AG04450 (cell line): ENCODE measurements around the gene GALNT1. TPM values are rescaled to one million over a fixed set of nuclear protein-coding genes. Genes with fewer than 3 reads are reported as not detected.

ENCODE experiments used
- CTCF ChIA-PET: fragments of 300-600, 350-600 bp; formaldehyde crosslinking; extraction: SDS; loops from one replicate; lab custom pipeline; 2022; ENCODE audit warnings: antibody characterized with exemption, inconsistent platforms; lab: Charles Lee
- POLR2A ChIA-PET: fragments of 350-600 bp; formaldehyde crosslinking; extraction: SDS; loops from one replicate; lab custom pipeline; 2021; ENCODE audit warnings: antibody characterized with exemption, inconsistent platforms; lab: Yijun Ruan, JAX
- DNase-seq: peaks from one replicate; pipeline ENCODE4 v3.0.0-alpha.2; 2011; ENCODE audit warnings: low read depth, low spot score
- H3K27ac ChIP-seq: one replicate; pipeline ENCODE4 v1.5.1; 2012; ENCODE audit warnings: low read depth, low read length, control low read depth
- H3K27me3 ChIP-seq: one replicate; pipeline ENCODE4 v1.6.0; 2012; ENCODE audit warnings: low read length; ENCODE audit not compliant: control insufficient read depth, insufficient read depth
- H3K4me3 ChIP-seq: 2 replicates; pipeline ENCODE4 v1.5.1; 2011; ENCODE audit warnings: mild to moderate bottlenecking, low read depth, low read length, control low read depth
- H3K9me3 ChIP-seq: 2 replicates; pipeline ENCODE4 v1.5.1; 2012; ENCODE audit warnings: low read length; ENCODE audit not compliant: control insufficient read depth, insufficient read depth
- polyA plus RNA-seq: library from polyadenylated mRNA; depleted of rRNA; stranded (reverse); fragments of >200 nt; gene quantifications from 2 replicates; pipeline ENCODE4 v1.2.3, GENCODE V29; 2011
- TF ChIP-seq, protein P1 (sequence below): IDR thresholded peaks from 2 replicates; pipeline ENCODE4 v1.5.1; 2011; ENCODE audit warnings: low read depth, low read length, control low read depth, inconsistent platforms

GALNT1 gene
- polyA plus RNA-seq, 1 experiment, result 69.5 TPM

DNA sequence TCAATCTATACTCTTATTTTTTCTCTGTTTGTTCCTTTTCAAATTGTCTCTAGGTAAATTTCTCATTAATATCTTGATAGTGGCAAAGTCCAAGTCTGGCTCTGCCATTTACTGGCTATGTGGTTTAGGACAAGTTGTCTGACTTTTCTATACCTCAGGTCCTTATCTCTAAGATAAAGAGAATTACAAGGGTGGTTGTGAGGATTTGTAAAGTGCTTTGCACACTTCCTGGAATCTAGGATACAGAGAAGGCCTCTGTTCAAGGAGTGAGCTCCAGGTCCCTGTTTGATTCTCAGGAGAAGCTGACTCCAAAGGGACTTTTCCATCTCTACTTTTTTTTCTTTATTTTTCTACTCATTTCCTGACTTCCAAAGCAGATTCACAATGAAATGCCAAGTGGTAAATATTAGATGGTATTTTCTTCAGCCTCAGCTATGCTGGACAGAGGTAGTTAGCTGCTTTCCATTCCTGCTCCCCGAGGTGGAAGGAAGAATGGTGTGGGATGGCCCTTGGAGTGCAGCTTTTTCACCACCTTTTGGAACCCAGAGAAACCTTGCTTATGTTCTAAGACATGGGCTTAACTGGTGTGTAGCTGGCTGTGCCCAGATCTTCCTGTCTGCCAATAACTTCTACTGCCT is 90.5 kb downstream of the GALNT1 start:
- no peak for DNase-seq
- ChIA-PET POLR2A (no interaction called here), CTCF (no interaction called here)
- H3K27me3 ChIP-seq, result no peaks in the 10 kb centered on the region
- H3K4me3 ChIP-seq, result no peak overlapping the region
- no peak overlapping the region for H3K27ac ChIP-seq
- TF ChIP-seq, protein P1, sequence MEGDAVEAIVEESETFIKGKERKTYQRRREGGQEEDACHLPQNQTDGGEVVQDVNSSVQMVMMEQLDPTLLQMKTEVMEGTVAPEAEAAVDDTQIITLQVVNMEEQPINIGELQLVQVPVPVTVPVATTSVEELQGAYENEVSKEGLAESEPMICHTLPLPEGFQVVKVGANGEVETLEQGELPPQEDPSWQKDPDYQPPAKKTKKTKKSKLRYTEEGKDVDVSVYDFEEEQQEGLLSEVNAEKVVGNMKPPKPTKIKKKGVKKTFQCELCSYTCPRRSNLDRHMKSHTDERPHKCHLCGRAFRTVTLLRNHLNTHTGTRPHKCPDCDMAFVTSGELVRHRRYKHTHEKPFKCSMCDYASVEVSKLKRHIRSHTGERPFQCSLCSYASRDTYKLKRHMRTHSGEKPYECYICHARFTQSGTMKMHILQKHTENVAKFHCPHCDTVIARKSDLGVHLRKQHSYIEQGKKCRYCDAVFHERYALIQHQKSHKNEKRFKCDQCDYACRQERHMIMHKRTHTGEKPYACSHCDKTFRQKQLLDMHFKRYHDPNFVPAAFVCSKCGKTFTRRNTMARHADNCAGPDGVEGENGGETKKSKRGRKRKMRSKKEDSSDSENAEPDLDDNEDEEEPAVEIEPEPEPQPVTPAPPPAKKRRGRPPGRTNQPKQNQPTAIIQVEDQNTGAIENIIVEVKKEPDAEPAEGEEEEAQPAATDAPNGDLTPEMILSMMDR, result no peak
- H3K9me3 ChIP-seq, result no peaks in the 10 kb centered on the region

DNA sequence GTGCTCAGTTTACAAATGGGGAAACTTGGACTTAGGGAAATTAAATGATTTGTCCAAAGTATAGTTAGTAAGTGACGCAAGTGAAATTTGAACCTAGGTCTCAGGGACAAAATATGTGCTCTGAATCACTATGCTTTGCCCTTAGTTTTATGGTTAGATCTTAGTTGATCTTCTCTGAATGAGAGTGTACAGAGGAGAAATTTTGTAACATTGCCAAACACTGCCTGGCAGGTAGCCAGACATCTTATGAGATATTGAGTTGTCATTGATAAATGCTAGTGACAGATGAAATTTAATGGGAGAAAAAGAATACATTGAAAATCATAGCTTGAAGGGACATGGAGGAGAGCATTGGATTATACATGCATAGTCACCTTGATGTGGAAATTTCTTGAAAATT is 91.4 kb downstream of the GALNT1 start:
- no peaks in the 10 kb centered on the region for H3K27me3 ChIP-seq
- no peak overlapping the region for H3K27ac ChIP-seq
- CTCF ChIA-PET, result no interaction called here
- peak; percentile 3 for DNase-seq
- H3K4me3 ChIP-seq, result no peak overlapping the region
- TF ChIP-seq, protein P1, result no peak
- POLR2A ChIA-PET, result no interaction called here
- H3K9me3 ChIP-seq, result no peaks in the 10 kb centered on the region

DNA sequence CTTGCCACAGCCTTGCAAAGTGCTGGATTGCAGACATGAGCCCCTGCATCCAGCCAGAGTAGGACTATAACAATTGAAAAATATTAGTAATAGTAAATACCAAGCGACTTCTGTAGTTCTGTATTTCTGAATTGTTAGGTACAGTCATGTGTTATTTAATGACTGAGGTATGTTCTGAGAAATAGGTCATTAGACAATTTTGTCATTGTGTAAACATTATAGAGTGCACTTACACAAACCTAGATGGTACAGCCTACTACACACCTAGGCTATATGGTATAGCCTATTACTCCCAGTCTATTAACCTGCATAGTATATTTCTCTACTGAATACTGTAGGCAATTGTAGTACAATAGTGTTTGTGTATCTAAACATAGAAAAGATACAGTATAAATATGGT is 92.1 kb downstream of the GALNT1 start:
- Histone ChIP-seq H3K27ac (no peak overlapping the region), H3K9me3 (no peaks in the 10 kb centered on the region), H3K4me3 (no peak overlapping the region), H3K27me3 (no peaks in the 10 kb centered on the region)
- TF ChIP-seq, protein P1, result no peak
- DNase-seq, result no peak
- POLR2A ChIA-PET, result no interaction called here
- CTCF ChIA-PET, result no interaction called here

DNA sequence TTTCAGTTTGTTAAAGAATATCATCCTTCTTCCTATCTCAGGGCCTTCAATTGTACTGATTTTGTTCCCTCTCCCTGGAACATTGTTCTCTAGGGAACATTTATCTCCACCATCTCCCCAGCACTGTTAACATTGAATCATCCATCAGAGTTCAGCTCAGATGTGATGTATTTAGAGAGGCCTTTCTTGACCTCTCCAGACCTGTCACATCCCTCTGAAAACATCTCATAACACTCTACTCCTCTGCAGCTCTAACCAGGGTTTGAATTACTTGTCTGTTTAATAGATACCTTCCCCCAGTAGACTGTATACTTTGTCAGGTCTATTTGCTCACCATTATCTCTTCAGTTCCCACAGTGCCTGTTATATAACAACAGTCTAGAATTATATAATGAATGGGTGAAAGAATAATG is 98.6 kb downstream of the GALNT1 start:
- ChIA-PET CTCF (no interaction called here), POLR2A (no interaction called here)
- no peak for DNase-seq
- Histone ChIP-seq H3K27ac (no peak overlapping the region), H3K9me3 (no peaks in the 10 kb centered on the region), H3K4me3 (no peak overlapping the region), H3K27me3 (no peaks in the 10 kb centered on the region)
- TF ChIP-seq, protein P1, result no peak

DNA sequence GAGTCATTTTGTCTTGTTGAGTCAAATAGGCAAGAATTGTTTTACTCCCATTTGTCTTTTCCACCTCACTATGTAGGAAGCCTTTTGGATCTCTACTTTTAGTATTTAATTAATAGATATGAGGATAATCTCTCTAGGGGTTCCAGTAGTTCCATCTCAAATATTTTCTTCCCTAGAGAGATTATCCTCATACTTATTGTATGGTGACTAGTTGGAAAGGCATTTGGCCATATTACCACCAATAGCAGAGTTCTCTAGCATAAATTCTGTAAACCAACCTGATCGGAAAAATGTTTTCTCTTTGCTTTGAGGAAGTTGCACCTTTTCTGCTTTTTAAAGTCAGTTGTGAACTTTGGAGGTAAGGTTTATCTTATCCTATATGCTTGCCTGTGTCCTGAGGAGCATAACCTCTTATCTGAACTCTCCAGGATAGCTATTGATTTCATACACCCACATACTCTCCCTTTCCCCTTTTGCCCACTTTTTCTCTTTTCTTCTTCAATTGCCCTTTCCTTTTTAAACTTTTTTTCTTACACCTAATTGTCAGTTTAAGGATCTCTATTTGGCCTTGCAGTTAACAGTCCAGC is 100.8 kb downstream of the GALNT1 start:
- no peak overlapping the region for H3K27ac ChIP-seq

More for the DNA sequence above, 100.8 kb downstream of the GALNT1 start:
- H3K9me3 ChIP-seq, result no peaks in the 10 kb centered on the region
- POLR2A ChIA-PET, result no interaction called here
- CTCF ChIA-PET, result interaction anchor here (0.7 kb wide), 1 partner anchor 383 kb away, joined by 4 read pairs; no protein-coding TSS in a partner anchor
- H3K27me3 ChIP-seq, result no peaks in the 10 kb centered on the region
- TF ChIP-seq, protein P1, result no peak
- DNase-seq, result no peak
- H3K4me3 ChIP-seq, result no peak overlapping the region
